ENCODE results near the gene PTPRN2.
"Not testable (repeated sequence)": the region's sequence is repeated elsewhere in the genome, so short reads cannot be mapped to it uniquely, and the experiment has no call there.

PTPRN2 gene

GRCh38 chr7:157509226-157509625 is 1078.4 kb downstream of the PTPRN2 start:
- DNase-seq (ENCODE audit: low read depth in 2 of 2, low spot score in 1 of 2), result no peak

- DNase-seq (ENCODE audit: low read depth in 2 of 2, low spot score in 1 of 2), result no peak
These were observed 1079.1 kb downstream of the PTPRN2 start for GRCh38 chr7:157508477-157508881.

- no peak for DNase-seq (ENCODE audit: low read depth in 2 of 2, low spot score in 1 of 2)
These were observed 1079.6 kb downstream of the PTPRN2 start for GRCh38 chr7:157507987-157508386.

- no peak for DNase-seq (ENCODE audit: low read depth in 2 of 2, low spot score in 1 of 2)
These were observed 1081.4 kb downstream of the PTPRN2 start for GRCh38 chr7:157506268-157506667.

GRCh38 chr7:157505646-157506045 is 1082.0 kb downstream of the PTPRN2 start:
- no peak for DNase-seq (ENCODE audit: low read depth in 2 of 2, low spot score in 1 of 2)

- no peak for DNase-seq (ENCODE audit: low read depth in 2 of 2, low spot score in 1 of 2)
These were observed 1084.4 kb downstream of the PTPRN2 start for GRCh38 chr7:157503229-157503628.

- peak; percentile 4 to 20 for DNase-seq (ENCODE audit: low read depth in 2 of 2, low spot score in 1 of 2)
These were observed 1084.9 kb downstream of the PTPRN2 start for GRCh38 chr7:157502701-157503111.

GRCh38 chr7:157501581-157501980 is 1086.0 kb downstream of the PTPRN2 start:
- no peak for DNase-seq (ENCODE audit: low read depth in 2 of 2, low spot score in 1 of 2)

- DNase-seq (ENCODE audit: low read depth in 2 of 2, low spot score in 1 of 2), result not testable (repeated sequence)
These were observed 1086.6 kb downstream of the PTPRN2 start for GRCh38 chr7:157500989-157501540.

- no peak for DNase-seq (ENCODE audit: low read depth in 2 of 2, low spot score in 1 of 2)
These were observed 1087.3 kb downstream of the PTPRN2 start for GRCh38 chr7:157500171-157500960.

GRCh38 chr7:157499835-157500153 is 1087.8 kb downstream of the PTPRN2 start:
- DNase-seq (ENCODE audit: low read depth in 2 of 2, low spot score in 1 of 2), result no peak

- no peak for DNase-seq (ENCODE audit: low read depth in 2 of 2, low spot score in 1 of 2)
These were observed 1088.3 kb downstream of the PTPRN2 start for GRCh38 chr7:157499121-157499834.

- DNase-seq (ENCODE audit: low read depth in 2 of 2, low spot score in 1 of 2), result no peak
These were observed 1089.0 kb downstream of the PTPRN2 start for GRCh38 chr7:157498657-157499056.

GRCh38 chr7:157497744-157498651 is 1089.6 kb downstream of the PTPRN2 start:
- DNase-seq (ENCODE audit: low read depth in 2 of 2, low spot score in 1 of 2), result no peak

- DNase-seq (ENCODE audit: low read depth in 2 of 2, low spot score in 1 of 2), result no peak
These were observed 1090.3 kb downstream of the PTPRN2 start for GRCh38 chr7:157497367-157497743.

GRCh38 chr7:157496416-157497275 is 1091.0 kb downstream of the PTPRN2 start:
- no peak for DNase-seq (ENCODE audit: low read depth in 2 of 2, low spot score in 1 of 2)

GRCh38 chr7:157495594-157495993 is 1092.0 kb downstream of the PTPRN2 start:
- DNase-seq (ENCODE audit: low read depth in 2 of 2, low spot score in 1 of 2), result no peak

GRCh38 chr7:157495177-157495553 is 1092.5 kb downstream of the PTPRN2 start:
- DNase-seq (ENCODE audit: low read depth in 2 of 2, low spot score in 1 of 2), result no peak

- no peak for DNase-seq (ENCODE audit: low read depth in 2 of 2, low spot score in 1 of 2)
These were observed 1093.0 kb downstream of the PTPRN2 start for GRCh38 chr7:157494506-157495176.

- DNase-seq (ENCODE audit: low read depth in 2 of 2, low spot score in 1 of 2), result no peak
These were observed 1093.8 kb downstream of the PTPRN2 start for GRCh38 chr7:157493776-157494175.

Data from stimulated activated CD8-positive, alpha-beta memory T cell treated with anti-CD3 and anti-CD28 coated beads, Interleukin-4, amount 100 ng/mL, for 4 hours (primary cell).